HUES64 (cell line): ENCODE data around the gene ZIC1.

Experiments used
- H3K27ac ChIP-seq: 2 replicates; pipeline ENCODE4 v1.7.0; 2013; ENCODE audit warnings: low read depth, low read length, inconsistent platforms
- H3K27me3 ChIP-seq: 2 replicates; pipeline ENCODE4 v1.6.1; 2013; ENCODE audit warnings: mild to moderate bottlenecking, low read length; ENCODE audit not compliant: insufficient read depth
- H3K36me3 ChIP-seq: 2 replicates; pipeline ENCODE4 v1.6.1; 2013; ENCODE audit warnings: mild to moderate bottlenecking, low read length; ENCODE audit not compliant: insufficient read depth
- H3K4me1 ChIP-seq: 2 replicates; pipeline ENCODE4 v1.6.1; 2013; ENCODE audit warnings: mild to moderate bottlenecking, low read length, moderate library complexity; ENCODE audit not compliant: insufficient read depth
- H3K4me3 ChIP-seq: 2 replicates; pipeline ENCODE4 v1.5.1; 2013; ENCODE audit warnings: mild to moderate bottlenecking, low read length, moderate library complexity
- H3K9ac ChIP-seq: 2 replicates; pipeline ENCODE4 v1.6.1; 2013; ENCODE audit warnings: mild to moderate bottlenecking, low read depth, low read length
- H3K9me3 ChIP-seq: 2 replicates; pipeline ENCODE4 v1.6.1; 2013; ENCODE audit warnings: low read depth, low read length; ENCODE audit not compliant: insufficient read depth
- WGBS: fragments of 150-250, 120-280 bp; methylation state at CpG from one replicate; pipeline ENCODE4 v1.1.7; 2013; ENCODE audit warnings: missing lambda C conversion rate; 5-methylcytosine and 5-hydroxymethylcytosine counted together

Gene ZIC1

GRCh38 chr3:147421184-147421912 lies 12.2 kb downstream of the ZIC1 start:
- Histone ChIP-seq H3K4me3 (peak overlapping the region; percentile 47), H3K27ac (no peak overlapping the region), H3K4me1 (peaks cover 39% of the 10 kb centered on the region), H3K36me3 (no peaks in the 10 kb centered on the region), H3K27me3 (peaks cover 100% of the 10 kb centered on the region), H3K9ac (no peak overlapping the region), H3K9me3 (no peaks in the 10 kb centered on the region)
- WGBS = under 1% methylated on average over 53 of the region's 53 CpGs

DNA sequence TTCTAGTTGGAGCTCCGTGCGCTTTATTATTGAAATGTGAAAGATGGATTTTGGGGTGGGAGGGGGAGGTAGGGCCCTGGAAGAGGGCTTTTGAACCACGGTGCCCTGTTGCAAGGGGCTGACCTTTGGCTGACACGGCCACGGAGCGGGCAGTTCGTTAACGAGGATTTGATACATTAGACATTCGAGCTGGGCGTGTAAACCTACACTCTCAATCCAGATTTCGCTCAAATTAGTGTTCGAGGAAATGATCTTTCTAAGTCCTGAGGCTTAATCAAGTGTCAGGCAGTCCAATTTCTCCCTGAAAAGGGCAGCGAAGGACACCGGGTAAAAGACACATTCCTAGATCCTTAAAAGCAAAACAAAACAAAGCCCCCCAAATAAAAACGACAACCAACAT lies 13.0 kb downstream of the ZIC1 start:
- Histone ChIP-seq H3K4me1 (peaks cover 33% of the 10 kb centered on the region), H3K36me3 (no peaks in the 10 kb centered on the region), H3K9ac (no peak overlapping the region), H3K9me3 (no peaks in the 10 kb centered on the region), H3K27me3 (peaks cover 100% of the 10 kb centered on the region), H3K4me3 (no peak overlapping the region), H3K27ac (no peak overlapping the region)
- WGBS = 3% methylated on average over 15 of the region's 15 CpGs

- peaks cover 33% of the 10 kb centered on the region for H3K4me1 ChIP-seq
- no peaks in the 10 kb centered on the region for H3K9me3 ChIP-seq
- no peak overlapping the region for H3K9ac ChIP-seq
- peaks cover 100% of the 10 kb centered on the region for H3K27me3 ChIP-seq
- no peaks in the 10 kb centered on the region for H3K36me3 ChIP-seq
- under 1% methylated on average over 36 of the region's 36 CpGs for WGBS
- H3K27ac ChIP-seq = no peak overlapping the region
- H3K4me3 ChIP-seq = peak overlapping the region; percentile 29
Observed at GRCh38 chr3:147422601-147423536, 13.7 kb downstream of the ZIC1 start.

DNA sequence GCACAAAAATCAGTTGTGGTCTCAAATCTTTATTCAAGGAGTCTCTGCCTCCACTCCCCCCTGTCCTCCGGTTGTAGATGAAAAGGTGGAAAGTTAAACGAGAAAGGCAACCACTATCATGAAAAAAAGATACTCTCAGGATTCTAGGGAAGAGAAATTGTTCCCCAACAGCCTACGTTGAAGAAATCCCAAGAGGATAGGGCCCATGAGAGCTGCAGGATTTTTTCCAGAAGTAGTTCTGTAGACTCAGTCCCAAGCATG lies 14.3 kb downstream of the ZIC1 start:
- H3K4me1 ChIP-seq = peaks cover 33% of the 10 kb centered on the region
- no peak overlapping the region for H3K27ac ChIP-seq
- peak overlapping the region; percentile 29 for H3K4me3 ChIP-seq
- H3K36me3 ChIP-seq = no peaks in the 10 kb centered on the region
- no peaks in the 10 kb centered on the region for H3K9me3 ChIP-seq
- no peak overlapping the region for H3K9ac ChIP-seq
- 3% methylated on average over 1 of the region's 3 CpGs for WGBS
- peaks cover 100% of the 10 kb centered on the region for H3K27me3 ChIP-seq

- peaks cover 96% of the 10 kb centered on the region for H3K27me3 ChIP-seq
- no peak overlapping the region for H3K27ac ChIP-seq
- no peak overlapping the region for H3K9ac ChIP-seq
- peaks cover 33% of the 10 kb centered on the region for H3K4me1 ChIP-seq
- under 1% methylated on average over 33 of the region's 33 CpGs for WGBS
- no peaks in the 10 kb centered on the region for H3K36me3 ChIP-seq
- peak overlapping the region; percentile 42 for H3K4me3 ChIP-seq
- H3K9me3 ChIP-seq = no peaks in the 10 kb centered on the region
Observed at GRCh38 chr3:147423798-147424580, 14.8 kb downstream of the ZIC1 start.

DNA sequence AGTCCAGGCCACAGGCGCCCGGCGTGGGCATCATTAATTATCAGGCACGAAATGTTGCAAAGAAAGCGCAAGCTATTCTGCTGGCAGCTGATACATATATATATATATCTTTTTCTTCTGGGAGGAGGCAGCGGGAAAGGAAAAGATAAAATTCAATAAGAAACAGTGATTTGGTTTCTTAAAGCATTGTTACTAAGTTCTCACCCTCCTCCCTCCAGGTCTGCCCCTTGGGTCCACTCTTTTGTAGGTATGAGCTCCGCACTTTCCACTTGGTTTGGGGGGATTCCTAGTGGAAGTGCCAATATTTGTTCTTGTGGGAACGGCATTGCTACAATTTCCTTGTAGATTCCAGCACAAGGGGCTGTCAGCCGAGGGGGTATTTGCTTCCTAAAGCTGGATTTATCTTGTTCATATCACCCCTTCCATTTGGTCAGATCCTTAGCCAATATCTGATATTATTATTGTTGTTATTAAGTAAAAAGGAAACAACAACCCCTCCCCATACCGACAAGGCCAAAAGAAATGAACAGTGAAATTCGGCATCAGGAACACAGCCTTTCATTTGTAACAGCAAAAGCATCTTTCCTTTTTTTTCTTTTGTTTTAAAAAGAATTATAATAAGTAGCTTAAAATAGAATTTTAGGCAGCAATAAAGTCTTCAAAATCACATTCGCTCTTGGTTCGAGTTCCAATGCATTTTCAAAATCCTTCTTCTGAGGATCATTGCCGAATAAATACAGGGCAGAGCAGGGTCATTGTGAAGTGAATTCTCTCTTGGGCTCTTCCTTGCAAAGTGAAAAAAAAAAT lies 15.6 kb downstream of the ZIC1 start:
- H3K27me3 ChIP-seq = peaks cover 89% of the 10 kb centered on the region
- peak overlapping the region; percentile 42 for H3K4me3 ChIP-seq
- peaks cover 30% of the 10 kb centered on the region for H3K4me1 ChIP-seq
- 5% methylated on average over 10 of the region's 14 CpGs for WGBS
- H3K36me3 ChIP-seq = no peaks in the 10 kb centered on the region
- H3K9me3 ChIP-seq = no peaks in the 10 kb centered on the region
- no peak overlapping the region for H3K9ac ChIP-seq
- no peak overlapping the region for H3K27ac ChIP-seq

GRCh38 chr3:147425388-147425850 lies 16.3 kb downstream of the ZIC1 start:
- WGBS = no CpG with 5 or more reads among the region's 1 CpG
- Histone ChIP-seq H3K27ac (no peak overlapping the region), H3K36me3 (no peaks in the 10 kb centered on the region), H3K4me3 (no peak overlapping the region), H3K27me3 (peaks cover 85% of the 10 kb centered on the region), H3K9me3 (no peaks in the 10 kb centered on the region), H3K9ac (no peak overlapping the region), H3K4me1 (peaks cover 23% of the 10 kb centered on the region)

DNA sequence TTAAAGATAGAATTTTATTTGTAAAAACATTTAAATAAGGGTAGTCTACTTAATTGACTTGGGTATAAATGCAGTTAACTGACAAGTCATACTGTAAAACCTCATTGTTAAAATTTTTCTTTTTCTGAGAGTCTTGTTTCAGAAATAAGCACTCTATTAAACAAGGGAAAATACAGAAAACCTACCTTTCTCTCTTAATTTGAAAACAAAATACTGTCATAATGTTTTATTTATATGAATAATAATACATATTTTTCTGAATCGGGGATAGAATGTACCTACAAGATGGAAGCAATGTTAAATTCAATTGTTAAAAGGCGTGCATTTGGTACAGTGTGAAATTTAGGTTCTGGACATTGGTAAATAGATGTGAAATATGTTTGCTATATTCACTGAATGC lies 17.8 kb downstream of the ZIC1 start:
- WGBS = 87% methylated on average over 2 of the region's 2 CpGs
- no peak overlapping the region for H3K27ac ChIP-seq
- no peak overlapping the region for H3K4me3 ChIP-seq
- no peaks in the 10 kb centered on the region for H3K9me3 ChIP-seq
- no peak overlapping the region for H3K9ac ChIP-seq
- H3K36me3 ChIP-seq = no peaks in the 10 kb centered on the region
- H3K4me1 ChIP-seq = peaks cover 17% of the 10 kb centered on the region
- H3K27me3 ChIP-seq = peaks cover 70% of the 10 kb centered on the region

DNA sequence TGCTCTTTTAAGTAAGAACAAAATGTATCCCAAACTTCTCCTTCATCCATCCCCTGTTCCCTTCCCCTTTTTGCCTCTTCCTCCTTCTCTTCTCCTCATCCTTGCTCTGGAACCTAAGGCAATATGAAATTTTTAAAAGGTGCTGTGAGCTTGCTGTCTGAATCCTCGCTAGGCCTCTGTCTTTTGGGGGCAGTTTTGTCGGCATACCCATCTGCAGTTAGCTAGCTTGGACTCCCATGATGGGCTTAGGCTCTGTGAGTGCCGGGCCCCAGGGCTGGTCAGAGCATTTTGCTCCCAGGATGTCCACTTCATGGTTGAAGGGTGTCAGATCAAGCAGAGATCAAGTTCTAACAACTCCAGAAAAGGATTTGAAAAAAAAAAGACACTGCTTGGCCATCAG lies 18.6 kb downstream of the ZIC1 start:
- Histone ChIP-seq H3K4me1 (peaks cover 13% of the 10 kb centered on the region; the same call in 1 of the 2 replicates), H3K27me3 (peaks cover 62% of the 10 kb centered on the region), H3K4me3 (no peak overlapping the region), H3K27ac (no peak overlapping the region), H3K36me3 (no peaks in the 10 kb centered on the region), H3K9me3 (no peaks in the 10 kb centered on the region), H3K9ac (no peak overlapping the region)
- WGBS = 76% methylated on average over 3 of the region's 3 CpGs

- Histone ChIP-seq H3K4me1 (peaks cover 9% of the 10 kb centered on the region; the same call in 1 of the 2 replicates), H3K9me3 (no peaks in the 10 kb centered on the region), H3K36me3 (no peaks in the 10 kb centered on the region), H3K27me3 (peaks cover 56% of the 10 kb centered on the region), H3K27ac (no peak overlapping the region), H3K9ac (no peak overlapping the region), H3K4me3 (no peak overlapping the region)
- WGBS = 92% methylated on average over 1 of the region's 1 CpG
Observed at GRCh38 chr3:147428326-147428725, 19.2 kb downstream of the ZIC1 start.
